M059J (cell line): Measurements from ENCODE around the gene ASCC1. TPM values are rescaled to one million over a fixed set of nuclear protein-coding genes. Genes with fewer than 3 reads are reported as not detected.
"Not testable (repeated sequence)": the region's sequence is repeated elsewhere in the genome, so short reads cannot be mapped to it uniquely, and the experiment has no call there.

ENCODE experiments used
- DNase-seq: peaks from one replicate; pipeline ENCODE4 v3.0.0-alpha.2; 2012; ENCODE audit warnings: low read depth
- total RNA-seq: library from RNA; depleted of rRNA; stranded (reverse); fragments of >200 nt; shearing (Covaris generic); gene quantifications from 2 replicates; pipeline ENCODE4 v1.2.3, GENCODE V29; 2014; rRNA removed

Gene ASCC1
- total RNA-seq: 32.7 and 37.1 TPM in 2 replicates

GRCh38 chr10:72215611-72216549, at the start of gene ASCC1, which contains the start of gene ANAPC16:
TSS of gene ASCC1 (minus strand) at chr10:72216276. CDS start at chr10:72213298, 2,978 bp downstream.
TSS of gene ANAPC16 (plus strand) at chr10:72216012. CDS start at chr10:72223915, 7,903 bp downstream.
- DNase-seq: peak; percentile 88

- DNase-seq: no peak
Measured at GRCh38 chr10:72265508-72265907, 49.4 kb upstream of the ASCC1 start.

GRCh38 chr10:72264536-72264935, 48.5 kb upstream of the ASCC1 start:
- DNase-seq: no peak

GRCh38 chr10:72263613-72264241, 47.7 kb upstream of the ASCC1 start:
- DNase-seq: peak; percentile 46

GRCh38 chr10:72261784-72262404, 45.8 kb upstream of the ASCC1 start:
- DNase-seq: no peak

GRCh38 chr10:72260976-72261783, 45.1 kb upstream of the ASCC1 start:
- peak; percentile 44 for DNase-seq

- peak; percentile 81 for DNase-seq
Measured at GRCh38 chr10:72260239-72260975, 44.3 kb upstream of the ASCC1 start.

GRCh38 chr10:72259491-72260238, 43.6 kb upstream of the ASCC1 start:
- peak; percentile 32 for DNase-seq

GRCh38 chr10:72258617-72259016, 42.5 kb upstream of the ASCC1 start:
- no peak for DNase-seq

GRCh38 chr10:72257051-72257892, 41.2 kb upstream of the ASCC1 start:
- no peak for DNase-seq

- DNase-seq: no peak
Measured at GRCh38 chr10:72255977-72256729, 40.1 kb upstream of the ASCC1 start.

GRCh38 chr10:72254813-72255568, 38.9 kb upstream of the ASCC1 start:
- DNase-seq: peak; percentile 56

- no peak for DNase-seq
Measured at GRCh38 chr10:72253578-72253977, 37.5 kb upstream of the ASCC1 start.

GRCh38 chr10:72252972-72253371, 36.9 kb upstream of the ASCC1 start:
- no peak for DNase-seq

GRCh38 chr10:72251635-72252034, 35.6 kb upstream of the ASCC1 start:
- no peak for DNase-seq

- peak; percentile 33 for DNase-seq
Measured at GRCh38 chr10:72250666-72251065, 34.6 kb upstream of the ASCC1 start.

- not testable (repeated sequence) for DNase-seq
Measured at GRCh38 chr10:72249176-72249862, 33.2 kb upstream of the ASCC1 start.
